ENCODE data around the gene MBOAT1.
A peak's percentile ranks its signal among the peaks of the same experiment; 100 is the strongest.

MBOAT1 gene

DNA sequence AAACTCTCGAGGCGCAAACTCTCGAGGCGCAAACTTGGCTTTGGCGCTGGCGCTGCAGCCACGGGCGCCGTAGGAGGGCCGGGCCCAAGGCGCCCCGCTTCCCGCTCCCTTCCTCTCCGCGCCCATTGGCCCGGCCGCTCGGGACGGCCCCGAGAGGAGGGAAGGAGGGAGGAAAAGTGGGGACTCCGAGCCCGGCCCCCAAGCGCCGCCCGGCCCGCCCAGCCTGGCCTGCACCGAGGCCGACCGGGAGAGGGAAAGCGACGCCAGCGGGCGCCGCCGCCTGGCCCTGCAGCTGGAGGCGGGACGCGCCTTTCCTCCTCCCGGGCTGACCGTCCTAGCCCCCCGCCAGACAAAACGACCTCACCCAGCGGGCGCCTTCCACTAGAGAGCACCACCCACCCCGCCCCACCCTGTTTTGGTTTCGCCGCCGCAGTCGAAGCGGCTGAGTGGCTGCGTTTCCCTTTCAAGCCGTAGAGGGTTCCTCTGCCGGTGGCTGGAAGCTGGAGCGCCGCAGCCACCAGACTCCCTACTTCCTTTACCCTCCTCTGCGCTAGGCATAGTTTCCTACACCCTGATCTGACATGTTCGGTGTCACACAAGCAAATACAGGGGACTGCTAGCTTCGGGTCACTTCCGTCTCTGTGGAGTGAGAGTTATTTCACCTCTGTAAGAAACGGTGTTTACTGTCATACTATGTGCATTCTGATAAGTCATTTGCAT, at the start of gene MBOAT1:
Gene MBOAT1 (minus strand): TSS at position 78 of the 720 bp plus-strand sequence. CDS start 235 bp downstream, outside the sequence.
- no peak for TF ChIP-seq TEAD4 (IDR thresholded peaks at IDR 0.05)
- TF ChIP-seq, protein P1, sequence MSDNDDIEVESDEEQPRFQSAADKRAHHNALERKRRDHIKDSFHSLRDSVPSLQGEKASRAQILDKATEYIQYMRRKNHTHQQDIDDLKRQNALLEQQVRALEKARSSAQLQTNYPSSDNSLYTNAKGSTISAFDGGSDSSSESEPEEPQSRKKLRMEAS (IDR thresholded peaks at IDR 0.05): peak; percentile 74
- no peak for TF ChIP-seq EP300 (IDR thresholded peaks at IDR 0.05; ENCODE audit: borderline replicate concordance)
- no peak for TF ChIP-seq TCF12 (IDR thresholded peaks at IDR 0.05; ENCODE audit: low read depth)
- TF ChIP-seq FOXM1 (IDR thresholded peaks at IDR 0.05; ENCODE audit: borderline replicate concordance, low read depth): no peak
- peak; percentile 69 for TF ChIP-seq ZBTB7A (IDR thresholded peaks at IDR 0.05; ENCODE audit: low read depth)

DNA sequence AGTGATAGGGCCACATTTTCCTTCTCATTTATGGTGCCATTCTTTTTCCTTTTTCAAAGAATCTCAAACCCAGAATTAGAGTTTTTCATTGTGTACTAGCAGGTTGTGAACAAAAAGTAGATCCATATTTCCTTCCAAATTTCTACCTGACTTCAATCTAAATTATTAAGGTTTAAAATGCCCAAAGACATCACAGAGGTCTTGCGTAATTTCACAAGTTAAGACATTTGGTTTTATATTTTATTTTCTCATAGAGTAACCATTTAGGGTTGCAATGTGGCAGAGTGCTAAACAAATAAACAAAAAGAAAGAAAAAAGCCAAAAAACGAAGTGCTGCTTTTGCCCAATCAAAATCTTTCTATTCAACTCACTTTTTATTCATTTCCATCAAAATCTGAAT, 49.4 kb upstream of the MBOAT1 start:
- TF ChIP-seq CEBPB (IDR thresholded peaks at IDR 0.05) (0 out of 2 replicates have a peak, but pooled peaks have one; percentile 7), TAF1 (IDR thresholded peaks at IDR 0.05; ENCODE audit: low read depth) (no peak), YY1 (IDR thresholded peaks at IDR 0.05; ENCODE audit: low read depth) (no peak), NFIC (IDR thresholded peaks at IDR 0.05) (no peak), FOXM1 (IDR thresholded peaks at IDR 0.05; ENCODE audit: borderline replicate concordance, low read depth) (no peak)
- TF ChIP-seq, protein P2, sequence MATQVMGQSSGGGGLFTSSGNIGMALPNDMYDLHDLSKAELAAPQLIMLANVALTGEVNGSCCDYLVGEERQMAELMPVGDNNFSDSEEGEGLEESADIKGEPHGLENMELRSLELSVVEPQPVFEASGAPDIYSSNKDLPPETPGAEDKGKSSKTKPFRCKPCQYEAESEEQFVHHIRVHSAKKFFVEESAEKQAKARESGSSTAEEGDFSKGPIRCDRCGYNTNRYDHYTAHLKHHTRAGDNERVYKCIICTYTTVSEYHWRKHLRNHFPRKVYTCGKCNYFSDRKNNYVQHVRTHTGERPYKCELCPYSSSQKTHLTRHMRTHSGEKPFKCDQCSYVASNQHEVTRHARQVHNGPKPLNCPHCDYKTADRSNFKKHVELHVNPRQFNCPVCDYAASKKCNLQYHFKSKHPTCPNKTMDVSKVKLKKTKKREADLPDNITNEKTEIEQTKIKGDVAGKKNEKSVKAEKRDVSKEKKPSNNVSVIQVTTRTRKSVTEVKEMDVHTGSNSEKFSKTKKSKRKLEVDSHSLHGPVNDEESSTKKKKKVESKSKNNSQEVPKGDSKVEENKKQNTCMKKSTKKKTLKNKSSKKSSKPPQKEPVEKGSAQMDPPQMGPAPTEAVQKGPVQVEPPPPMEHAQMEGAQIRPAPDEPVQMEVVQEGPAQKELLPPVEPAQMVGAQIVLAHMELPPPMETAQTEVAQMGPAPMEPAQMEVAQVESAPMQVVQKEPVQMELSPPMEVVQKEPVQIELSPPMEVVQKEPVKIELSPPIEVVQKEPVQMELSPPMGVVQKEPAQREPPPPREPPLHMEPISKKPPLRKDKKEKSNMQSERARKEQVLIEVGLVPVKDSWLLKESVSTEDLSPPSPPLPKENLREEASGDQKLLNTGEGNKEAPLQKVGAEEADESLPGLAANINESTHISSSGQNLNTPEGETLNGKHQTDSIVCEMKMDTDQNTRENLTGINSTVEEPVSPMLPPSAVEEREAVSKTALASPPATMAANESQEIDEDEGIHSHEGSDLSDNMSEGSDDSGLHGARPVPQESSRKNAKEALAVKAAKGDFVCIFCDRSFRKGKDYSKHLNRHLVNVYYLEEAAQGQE (IDR thresholded peaks at IDR 0.05; ENCODE audit: low read depth): no peak

DNA sequence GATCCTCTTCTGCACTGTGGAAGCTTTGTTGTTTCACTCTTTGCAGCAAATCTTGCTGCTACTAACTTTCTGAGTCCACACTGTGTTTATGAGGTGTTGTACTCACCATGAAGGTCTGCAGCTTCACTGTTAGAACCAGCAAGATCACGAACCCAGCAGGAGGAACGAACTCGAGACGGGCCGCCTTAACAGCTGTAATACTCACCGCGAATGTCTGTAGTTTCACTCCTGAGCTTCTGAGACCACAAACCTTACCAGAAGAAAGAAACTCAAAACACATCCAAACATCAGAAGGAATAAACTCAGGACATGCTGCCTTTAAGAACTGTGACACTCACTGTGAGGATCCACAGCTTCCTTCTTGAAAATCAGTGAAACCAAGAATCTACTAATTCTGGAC, 48.1 kb upstream of the MBOAT1 start:
- TF ChIP-seq RAD21 (IDR thresholded peaks at IDR 0.05; ENCODE audit: low read depth) (no peak), EP300 (IDR thresholded peaks at IDR 0.05; ENCODE audit: borderline replicate concordance) (no peak), TCF12 (IDR thresholded peaks at IDR 0.05; ENCODE audit: low read depth) (no peak), CREB1 (IDR thresholded peaks at IDR 0.05; ENCODE audit: low read depth) (no peak), TEAD4 (IDR thresholded peaks at IDR 0.05) (no peak)
- TF ChIP-seq, protein P3, sequence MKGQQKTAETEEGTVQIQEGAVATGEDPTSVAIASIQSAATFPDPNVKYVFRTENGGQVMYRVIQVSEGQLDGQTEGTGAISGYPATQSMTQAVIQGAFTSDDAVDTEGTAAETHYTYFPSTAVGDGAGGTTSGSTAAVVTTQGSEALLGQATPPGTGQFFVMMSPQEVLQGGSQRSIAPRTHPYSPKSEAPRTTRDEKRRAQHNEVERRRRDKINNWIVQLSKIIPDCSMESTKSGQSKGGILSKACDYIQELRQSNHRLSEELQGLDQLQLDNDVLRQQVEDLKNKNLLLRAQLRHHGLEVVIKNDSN (IDR thresholded peaks at IDR 0.05): no peak
- TF ChIP-seq, protein P1 (IDR thresholded peaks at IDR 0.05): no peak

DNA sequence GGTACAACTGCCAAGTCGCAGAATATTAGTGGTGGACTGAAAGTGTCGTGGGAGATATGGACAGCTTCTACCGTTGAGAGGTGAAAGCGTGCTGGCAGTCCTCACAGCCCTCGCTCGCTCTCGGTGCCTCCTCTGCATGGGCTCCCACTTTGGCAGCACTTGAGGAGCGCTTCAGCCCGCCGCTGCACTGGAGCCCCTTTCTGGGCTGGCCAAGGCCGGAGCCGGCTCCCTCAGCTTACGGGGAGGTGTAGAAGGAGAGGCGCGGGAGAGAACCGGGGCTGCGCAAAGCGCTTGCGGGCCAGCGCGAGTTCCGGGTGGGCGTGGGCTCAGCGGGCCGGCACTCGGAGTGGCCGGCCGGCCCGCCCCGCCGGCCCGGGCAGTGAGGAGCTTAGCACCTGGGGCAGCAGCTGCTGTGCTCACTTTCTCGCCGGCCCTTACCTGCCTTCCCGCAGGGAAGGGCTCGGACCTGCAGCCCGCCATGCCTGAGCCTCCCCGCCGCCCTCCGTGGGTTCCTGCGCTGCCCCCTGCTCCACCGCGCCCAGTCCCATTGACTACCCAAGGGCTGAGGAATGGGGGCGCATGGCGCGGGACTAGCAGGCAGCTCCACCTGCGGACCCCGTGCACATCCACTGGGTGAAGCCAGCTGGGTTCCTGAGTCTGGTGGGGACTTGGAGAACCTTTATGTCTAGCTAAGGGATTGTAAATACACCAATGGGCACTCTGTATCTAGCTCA, 47.2 kb upstream of the MBOAT1 start:
- TF ChIP-seq CREB1 (IDR thresholded peaks at IDR 0.05; ENCODE audit: low read depth) (no peak), YY1 (IDR thresholded peaks at IDR 0.05; ENCODE audit: low read depth) (no peak), ZBTB7A (IDR thresholded peaks at IDR 0.05; ENCODE audit: low read depth) (no peak), FOXM1 (IDR thresholded peaks at IDR 0.05; ENCODE audit: borderline replicate concordance, low read depth) (no peak), CEBPB (IDR thresholded peaks at IDR 0.05) (no peak)
- TF ChIP-seq, protein P2 (IDR thresholded peaks at IDR 0.05; ENCODE audit: low read depth): no peak
- TF ChIP-seq, protein P3 (IDR thresholded peaks at IDR 0.05): no peak
- TF ChIP-seq, protein P1 (IDR thresholded peaks at IDR 0.05): no peak

- TF ChIP-seq CREB1 (IDR thresholded peaks at IDR 0.05; ENCODE audit: low read depth) (no peak), RAD21 (IDR thresholded peaks at IDR 0.05; ENCODE audit: low read depth) (no peak)
These were observed 43.2 kb upstream of the MBOAT1 start for GRCh38 chr6:20255428-20255827.

GRCh38 chr6:20254295-20254694, 42.0 kb upstream of the MBOAT1 start:
- no peak for TF ChIP-seq CREB1 (IDR thresholded peaks at IDR 0.05; ENCODE audit: low read depth)
- no peak for TF ChIP-seq FOXM1 (IDR thresholded peaks at IDR 0.05; ENCODE audit: borderline replicate concordance, low read depth)
- TF ChIP-seq TAF1 (IDR thresholded peaks at IDR 0.05; ENCODE audit: low read depth): no peak
- no peak for TF ChIP-seq EP300 (IDR thresholded peaks at IDR 0.05; ENCODE audit: borderline replicate concordance)
